Bronchial epithelial cell (primary cell): ENCODE measurements around the gene INTS4. TPM values are rescaled to one million over a fixed set of nuclear protein-coding genes. Genes with fewer than 3 reads are reported as not detected.
"Not testable (repeated sequence)": the region's sequence is repeated elsewhere in the genome, so short reads cannot be mapped to it uniquely, and the experiment has no call there.

Experiments
- DNase-seq: peaks from one replicate; pipeline ENCODE4 v3.0.0-alpha.2; 2010; ENCODE audit warnings: low read depth
- FAIRE-seq: peaks from 2 replicates; lab custom pipeline; 2011; peaks lifted over from hg19 to GRCh38; lab: Jason Lieb, UNC
- H3K27me3 ChIP-seq: 2 replicates; pipeline ENCODE4 v1.5.1; 2011; ENCODE audit warnings: low read length; ENCODE audit not compliant: control insufficient read depth, insufficient read depth
- H3K36me3 ChIP-seq: 2 replicates; pipeline ENCODE4 v1.5.1; 2011; ENCODE audit warnings: low read length; ENCODE audit not compliant: control insufficient read depth, insufficient read depth
- H3K4me3 ChIP-seq: 2 replicates; pipeline ENCODE4 v1.5.1; 2011; ENCODE audit warnings: mild to moderate bottlenecking, low read depth, low read length, control low read depth
- total RNA-seq: library from RNA; depleted of rRNA; stranded (reverse); fragments of >200 nt; gene quantifications from 2 replicates; pipeline ENCODE4 v1.2.1, GENCODE V29; 2014
- TF ChIP-seq, protein P1 (sequence below): IDR thresholded peaks from 2 replicates; pipeline ENCODE4 v1.5.1; 2011; ENCODE audit warnings: mild to moderate bottlenecking, moderate library complexity, low read length, control low read depth, inconsistent platforms; ENCODE audit not compliant: insufficient read depth, severe bottlenecking

INTS4 gene
- total RNA-seq, 1 donor from 2014 or later: 29.7 TPM

DNA sequence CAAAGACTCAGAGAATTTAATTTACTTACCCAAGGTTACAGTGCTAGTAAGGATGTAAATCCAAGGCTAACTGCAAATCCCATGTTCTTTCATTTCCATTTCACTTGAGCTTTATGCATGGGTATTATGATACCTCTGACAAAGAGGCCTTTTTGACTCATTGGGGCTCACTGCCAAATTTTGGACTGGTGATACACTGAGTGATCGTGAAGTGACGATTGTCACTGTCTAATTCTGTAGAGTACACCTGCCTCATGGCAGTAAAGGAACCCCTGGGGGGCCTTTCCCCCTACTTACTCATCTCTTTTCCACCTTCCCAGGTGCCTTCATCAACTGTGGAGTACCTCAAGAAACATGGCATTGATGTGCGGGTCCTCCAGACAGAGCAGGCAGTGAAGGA lies 122.6 kb downstream of the INTS4 start:
- no peak for FAIRE-seq
- DNase-seq: no peak
- Histone ChIP-seq H3K36me3 (no peaks in the 10 kb centered on the region), H3K27me3 (no peaks in the 10 kb centered on the region), H3K4me3 (no peak overlapping the region)
- TF ChIP-seq, protein P1, sequence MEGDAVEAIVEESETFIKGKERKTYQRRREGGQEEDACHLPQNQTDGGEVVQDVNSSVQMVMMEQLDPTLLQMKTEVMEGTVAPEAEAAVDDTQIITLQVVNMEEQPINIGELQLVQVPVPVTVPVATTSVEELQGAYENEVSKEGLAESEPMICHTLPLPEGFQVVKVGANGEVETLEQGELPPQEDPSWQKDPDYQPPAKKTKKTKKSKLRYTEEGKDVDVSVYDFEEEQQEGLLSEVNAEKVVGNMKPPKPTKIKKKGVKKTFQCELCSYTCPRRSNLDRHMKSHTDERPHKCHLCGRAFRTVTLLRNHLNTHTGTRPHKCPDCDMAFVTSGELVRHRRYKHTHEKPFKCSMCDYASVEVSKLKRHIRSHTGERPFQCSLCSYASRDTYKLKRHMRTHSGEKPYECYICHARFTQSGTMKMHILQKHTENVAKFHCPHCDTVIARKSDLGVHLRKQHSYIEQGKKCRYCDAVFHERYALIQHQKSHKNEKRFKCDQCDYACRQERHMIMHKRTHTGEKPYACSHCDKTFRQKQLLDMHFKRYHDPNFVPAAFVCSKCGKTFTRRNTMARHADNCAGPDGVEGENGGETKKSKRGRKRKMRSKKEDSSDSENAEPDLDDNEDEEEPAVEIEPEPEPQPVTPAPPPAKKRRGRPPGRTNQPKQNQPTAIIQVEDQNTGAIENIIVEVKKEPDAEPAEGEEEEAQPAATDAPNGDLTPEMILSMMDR: no peak

DNA sequence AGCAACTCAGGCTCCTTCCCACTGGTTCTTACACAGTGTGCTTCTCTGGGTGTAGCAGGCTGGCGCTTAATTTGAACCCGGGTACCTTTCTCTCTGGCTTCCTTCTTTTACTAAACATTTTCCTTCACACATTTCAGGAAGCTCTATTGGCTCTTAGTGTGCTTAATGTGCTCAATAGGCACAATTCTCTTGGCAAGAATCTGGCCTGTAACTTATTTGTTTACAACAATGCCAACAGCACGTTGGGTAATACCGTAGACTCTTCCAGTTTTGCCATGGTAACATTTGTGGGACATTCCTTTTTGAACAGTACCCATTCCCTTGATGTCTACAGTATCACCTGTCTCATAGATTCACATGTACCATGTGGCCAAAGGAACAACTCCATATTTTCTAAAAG lies 125.7 kb downstream of the INTS4 start:
- DNase-seq: no peak
- Histone ChIP-seq H3K36me3 (no peaks in the 10 kb centered on the region), H3K4me3 (no peak overlapping the region), H3K27me3 (no peaks in the 10 kb centered on the region)
- FAIRE-seq: no peak
- TF ChIP-seq, protein P1: no peak

DNA sequence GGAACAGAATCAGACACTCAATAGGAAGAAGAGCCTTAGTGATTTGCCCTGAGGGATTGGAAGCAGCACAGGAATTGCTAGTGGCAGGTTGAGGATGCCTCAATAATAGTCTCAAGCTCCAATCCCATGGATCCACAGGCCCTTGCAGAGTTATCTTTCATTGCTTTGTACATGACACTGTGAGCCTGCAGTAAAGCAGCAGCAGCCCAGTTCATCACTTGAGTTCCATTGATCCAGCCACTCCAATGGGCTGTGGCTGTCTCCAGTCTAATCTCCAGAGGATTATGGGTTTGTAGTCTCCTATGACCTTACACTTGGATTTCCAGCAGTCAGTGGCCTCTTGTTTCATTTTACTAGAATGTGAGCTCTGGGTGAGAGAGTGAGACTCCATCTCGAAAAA lies 128.1 kb downstream of the INTS4 start:
- no peak for FAIRE-seq

DNA sequence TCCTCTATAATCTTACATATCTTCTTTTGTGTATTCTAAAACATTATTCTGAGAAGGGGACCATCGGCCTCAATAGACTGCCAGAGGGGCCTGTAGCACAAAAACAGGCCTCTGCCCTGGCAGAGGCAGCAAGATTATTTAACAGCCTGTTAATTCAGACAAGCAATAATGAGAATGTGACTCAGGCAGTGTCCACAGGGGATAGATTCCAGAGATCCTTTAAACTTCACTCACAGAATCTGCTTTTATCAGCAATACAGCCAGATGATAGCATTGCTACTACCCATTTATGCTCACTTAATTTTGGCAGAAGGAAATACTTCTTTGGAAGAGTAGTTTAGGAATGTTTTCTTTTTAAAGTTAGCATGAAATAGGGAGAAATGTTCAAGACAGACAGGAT lies 128.7 kb downstream of the INTS4 start:
- DNase-seq (no peak), FAIRE-seq (no peak)
- TF ChIP-seq, protein P1: no peak
- Histone ChIP-seq H3K27me3 (no peaks in the 10 kb centered on the region), H3K4me3 (no peak overlapping the region), H3K36me3 (no peaks in the 10 kb centered on the region)

More for the DNA sequence above, 128.1 kb downstream of the INTS4 start:
- Histone ChIP-seq H3K36me3 (no peaks in the 10 kb centered on the region), H3K4me3 (no peak overlapping the region), H3K27me3 (no peaks in the 10 kb centered on the region)
- TF ChIP-seq, protein P1: no peak
- no peak for DNase-seq

DNA sequence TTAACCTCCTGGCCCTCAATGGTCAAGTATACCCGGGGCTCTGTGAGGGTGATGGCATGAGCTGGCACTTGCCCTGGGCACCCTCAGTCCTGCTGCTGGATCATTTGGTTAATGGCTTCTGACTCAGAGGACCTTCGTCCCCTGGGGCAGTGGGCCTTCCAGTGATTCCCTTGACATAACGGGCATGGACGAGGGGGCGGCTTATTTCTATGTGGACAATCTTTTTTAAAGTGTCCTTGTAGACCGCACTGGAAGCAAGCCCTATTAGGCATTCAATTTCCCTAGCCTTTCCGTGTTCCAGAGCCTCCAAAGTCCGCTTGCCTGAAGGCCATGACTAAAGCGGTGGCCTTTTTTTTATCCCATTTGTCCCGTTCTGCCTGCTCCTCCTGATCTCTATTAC lies 133.0 kb downstream of the INTS4 start:
- not testable (repeated sequence) for H3K4me3 ChIP-seq, FAIRE-seq, H3K36me3 ChIP-seq, DNase-seq, H3K27me3 ChIP-seq

DNA sequence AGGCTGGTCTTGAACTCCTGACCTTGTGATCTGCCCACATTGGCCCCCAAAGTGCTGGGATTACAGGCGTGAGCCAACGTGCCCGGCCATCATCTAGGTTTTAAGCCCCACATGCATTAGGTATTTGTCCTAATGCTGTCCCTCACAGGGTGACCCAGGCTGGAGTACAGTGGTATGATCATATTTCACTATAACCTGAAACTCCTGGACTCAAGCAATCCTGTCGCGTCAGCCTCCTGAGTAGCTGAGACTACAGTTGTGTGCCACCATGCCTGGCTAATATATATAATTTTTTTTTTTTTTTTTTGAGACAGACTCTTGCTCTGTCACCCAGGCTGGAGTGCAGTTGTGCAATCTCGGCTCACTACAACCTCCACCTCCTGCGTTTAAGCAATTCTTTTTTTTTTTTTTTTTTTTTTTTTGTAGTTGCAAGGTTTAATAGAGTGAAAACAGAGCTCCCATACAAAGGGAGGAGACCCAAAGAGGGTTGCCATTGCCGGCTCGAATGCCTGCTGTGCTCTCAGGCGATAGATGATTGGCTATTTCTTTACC lies 136.5 kb downstream of the INTS4 start:
- H3K27me3 ChIP-seq, H3K4me3 ChIP-seq, H3K36me3 ChIP-seq, FAIRE-seq, DNase-seq: not testable (repeated sequence)

DNA sequence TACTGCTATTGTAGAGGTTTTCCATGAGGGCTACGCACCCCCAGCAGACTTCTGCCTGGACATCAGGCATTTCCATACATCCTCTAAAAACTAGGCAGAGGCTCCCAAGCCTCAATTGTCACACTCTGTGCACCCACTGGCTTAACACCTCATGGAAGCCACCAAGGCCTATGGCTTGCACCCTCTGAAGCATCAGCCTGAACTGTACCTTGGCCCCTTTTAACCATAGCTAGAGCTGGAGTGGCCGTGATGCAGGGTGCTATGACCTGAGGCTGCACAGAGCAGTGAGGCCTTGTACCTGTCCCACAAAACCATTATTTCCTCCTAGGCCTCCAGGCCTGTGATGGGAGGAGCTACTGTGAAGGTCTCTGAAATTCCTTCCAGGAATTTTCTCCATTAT lies 139.6 kb downstream of the INTS4 start:
- Histone ChIP-seq H3K4me3 (no peak overlapping the region), H3K27me3 (no peaks in the 10 kb centered on the region), H3K36me3 (no peaks in the 10 kb centered on the region)
- DNase-seq (no peak), FAIRE-seq (no peak)
- TF ChIP-seq, protein P1: no peak
